SK-N-SH (cell line): ENCODE measurements around the gene RHOBTB1. TPM values are rescaled to one million over a fixed set of nuclear protein-coding genes. Genes with fewer than 3 reads are reported as not detected.

Experiments
- CTCF ChIA-PET: fragments of 300-600, 350-600 bp; formaldehyde crosslinking; extraction: SDS; loops from one replicate; lab custom pipeline; 2021; lab: Yijun Ruan, JAX
- POLR2A ChIA-PET: fragments of 350-600 bp; sonication (Branson Sonifier 250); formaldehyde crosslinking; extraction: SDS; loops from one replicate; lab custom pipeline; 2020; ENCODE audit warnings: antibody characterized with exemption, inconsistent platforms; lab: Yijun Ruan, JAX
- DNase-seq: peaks from one replicate; pipeline ENCODE4 v3.0.0; 2012
- H2AFZ ChIP-seq: fragments of 200-600 bp; sonication (generic); 2 replicates; pipeline ENCODE4 v1.8.1; 2016; ENCODE audit warnings: antibody characterized with exemption, mild to moderate bottlenecking, low read depth
- H3F3A ChIP-seq: fragments of 200-600 bp; sonication (generic); replicated peaks from 2 replicates; pipeline ENCODE3; 2016; ENCODE audit warnings: antibody characterized with exemption, mild to moderate bottlenecking; ENCODE audit not compliant: insufficient read depth
- H3K27ac ChIP-seq, 2 experiments: fragments of 200-500 bp in 1 of 2; fragments of 200-600 bp in 1 of 2; sonication (Bioruptor generic) in 1 of 2; sonication (generic), shearing (Covaris generic) in 1 of 2; 2 replicates each; pipeline versions ENCODE4 v1.5.1 to v1.6.1; 2014 to 2016; ENCODE audit warnings: low read depth in 2 of 2, inconsistent platforms in 1 of 2, low read length in 1 of 2, mild to moderate bottlenecking in 1 of 2, mixed read lengths in 1 of 2
- H3K27me3 ChIP-seq: fragments of 200-600 bp; sonication (generic), shearing (Covaris generic); 2 replicates; pipeline ENCODE4 v1.6.1; 2016; ENCODE audit warnings: mixed run types; ENCODE audit not compliant: insufficient read depth
- H3K36me3 ChIP-seq, 2 experiments: fragments of 200-500 bp in 1 of 2; fragments of 200-600 bp in 1 of 2; sonication (Bioruptor generic) in 1 of 2; sonication (generic) in 1 of 2; replicated peaks in 1 of 2; 2 replicates each; pipeline versions ENCODE3 to v1.5.1; 2014 to 2016; ENCODE audit warnings: low read length in 1 of 2, mild to moderate bottlenecking in 1 of 2; ENCODE audit not compliant: insufficient read depth in 2 of 2, control insufficient read depth in 1 of 2
- H3K4me1 ChIP-seq, 2 experiments: fragments of 200-500 bp in 1 of 2; fragments of 200-600 bp in 1 of 2; sonication (Bioruptor generic) in 1 of 2; sonication (generic), shearing (Covaris generic) in 1 of 2; 2 replicates each; pipeline versions ENCODE4 v1.5.1 to v1.6.1; 2014 to 2016; ENCODE audit warnings: low read depth in 1 of 2, low read length in 1 of 2, mixed run types in 1 of 2; ENCODE audit not compliant: insufficient read depth in 2 of 2, control insufficient read depth in 1 of 2
- H3K4me2 ChIP-seq: fragments of 200-600 bp; sonication (generic), shearing (Covaris generic); 2 replicates; pipeline ENCODE4 v1.6.1; 2017; ENCODE audit warnings: mixed run types
- H3K4me3 ChIP-seq, 2 experiments: fragments of 200-500 bp in 1 of 2; fragments of 200-600 bp in 1 of 2; sonication (Bioruptor generic) in 1 of 2; sonication (generic), shearing (Covaris generic) in 1 of 2; 2 replicates each; pipeline versions ENCODE4 v1.5.1 to v1.8.1; 2014 to 2016; ENCODE audit warnings: low read depth in 2 of 2, inconsistent platforms in 1 of 2, low read length in 1 of 2, mild to moderate bottlenecking in 1 of 2, mixed read lengths in 1 of 2, moderate library complexity in 1 of 2
- H3K79me2 ChIP-seq: fragments of 200-600 bp; sonication (generic); 2 replicates; pipeline ENCODE4 v1.8.1; 2017; ENCODE audit warnings: mild to moderate bottlenecking; ENCODE audit not compliant: insufficient read depth
- H3K9ac ChIP-seq: fragments of 200-600 bp; sonication (generic); 2 replicates; pipeline ENCODE4 v1.6.1; 2017; ENCODE audit warnings: mixed run types
- H3K9me2 ChIP-seq: fragments of 200-600 bp; sonication (generic); 2 replicates; pipeline ENCODE4 v1.6.1; 2017; ENCODE audit warnings: mixed run types
- H3K9me3 ChIP-seq: fragments of 200-600 bp; sonication (generic); 2 replicates; pipeline ENCODE4 v1.6.1; 2017; ENCODE audit warnings: mixed run types, mild to moderate bottlenecking, moderate library complexity
- H4K20me1 ChIP-seq: fragments of 200-600 bp; sonication (generic); 2 replicates; pipeline ENCODE4 v1.6.1; 2017; ENCODE audit warnings: mild to moderate bottlenecking, mixed run types; ENCODE audit not compliant: insufficient read depth
- CHD2 ChIP-seq: fragments of 150-350 bp; IDR thresholded peaks from 2 replicates; pipeline ENCODE4 v1.6.1; 2018; ENCODE audit warnings: low read length; ENCODE audit not compliant: partially characterized antibody
- CTCF ChIP-seq: fragments of 200-600 bp; sonication (generic); IDR thresholded peaks from 2 replicates; pipeline ENCODE4 v1.6.1; 2017; ENCODE audit warnings: antibody characterized with exemption, mild to moderate bottlenecking, moderate library complexity
- ELF1 ChIP-seq: IDR thresholded peaks from 2 replicates; pipeline ENCODE4 v1.4.0; 2012
- EZH2phosphoT487 ChIP-seq: fragments of 200-600 bp; sonication (generic); IDR thresholded peaks from 2 replicates; pipeline ENCODE4 v1.6.1; 2017; ENCODE audit warnings: low read depth, mixed run types, mild to moderate bottlenecking, antibody characterized with exemption, moderate library complexity, borderline replicate concordance
- FOSL2 ChIP-seq: IDR thresholded peaks from 2 replicates; pipeline ENCODE4 v1.4.0; 2012; ENCODE audit warnings: low read depth, mild to moderate bottlenecking, moderate library complexity, borderline replicate concordance
- FOXM1 ChIP-seq: IDR thresholded peaks from 2 replicates; pipeline ENCODE4 v1.4.0; 2012; ENCODE audit warnings: low read depth, mild to moderate bottlenecking
- GATA2 ChIP-seq: sonication (generic); formaldehyde crosslinking; IDR thresholded peaks from 2 replicates; pipeline ENCODE4 v1.5.0; 2020; ENCODE audit warnings: mild to moderate bottlenecking, missing genetic modification reagents
- IRF3 ChIP-seq: fragments of 150-350 bp; IDR thresholded peaks from 2 replicates; pipeline ENCODE4 v1.6.1; 2016; ENCODE audit warnings: mild to moderate bottlenecking, low read depth, low read length
- MAX ChIP-seq: IDR thresholded peaks from 2 replicates; pipeline ENCODE4 v1.4.0; 2012; ENCODE audit warnings: low read depth
- MEF2A ChIP-seq: IDR thresholded peaks from 2 replicates; pipeline ENCODE4 v1.4.0; 2012; ENCODE audit warnings: low read depth, borderline replicate concordance
- RXRA ChIP-seq: IDR thresholded peaks from 2 replicates; pipeline ENCODE4 v1.4.0; 2012; ENCODE audit warnings: low read depth, mild to moderate bottlenecking, borderline replicate concordance
- SIN3A ChIP-seq: IDR thresholded peaks from 2 replicates; pipeline ENCODE4 v1.6.1; 2012; ENCODE audit warnings: low read depth, mild to moderate bottlenecking, low read length, moderate library complexity, borderline replicate concordance
- SMC3 ChIP-seq: IDR thresholded peaks from 2 replicates; pipeline ENCODE4 v1.6.1; 2012; ENCODE audit warnings: low read depth, low read length, improper control_type of control experiment
- ZBTB33 ChIP-seq: IDR thresholded peaks from 2 replicates; pipeline ENCODE4 v1.4.0; 2012; ENCODE audit warnings: low read depth, borderline replicate concordance
- WGBS: methylation state at CpG from one replicate; pipeline ENCODE4 v1.1.6; 2017; ENCODE audit warnings: low lambda C conversion rate; 5-methylcytosine and 5-hydroxymethylcytosine counted together
- polyA plus RNA-seq, 3 experiments: library from polyadenylated mRNA; depleted of rRNA; stranded (reverse); fragments of >200 nt; gene quantifications; 2 replicates each; pipeline ENCODE4 v1.2.3, GENCODE V29; 2012

The RHOBTB1 gene
- polyA plus RNA-seq, 1 of the 3 experiments (the other 2 are of a cell fraction): 10.5 TPM

GRCh38 chr10:60979667-60980104, 35.7 kb upstream of the RHOBTB1 start:
- Histone ChIP-seq H3K4me3 (no peak overlapping the region), H3K4me2 (no peak overlapping the region), H3K9me2 (no peaks in the 10 kb centered on the region), H3K79me2 (no peaks in the 10 kb centered on the region), H4K20me1 (no peaks in the 10 kb centered on the region), H3K27me3 (no peaks in the 10 kb centered on the region), H3K4me1 (peaks cover 0 to 8% of the 10 kb centered on the region in 2 experiments; a peak in 1 of 4 replicates), H2AFZ (no peak overlapping the region), H3F3A (peaks cover 11% of the 10 kb centered on the region), H3K27ac (no peak overlapping the region), H3K9ac (no peak overlapping the region), H3K36me3 (no peaks in the 10 kb centered on the region), H3K9me3 (no peaks in the 10 kb centered on the region)
- no peak for DNase-seq
- TF ChIP-seq MAX: no peak
- TF ChIP-seq FOXM1: no peak
- TF ChIP-seq IRF3: no peak
- TF ChIP-seq MEF2A: no peak
- TF ChIP-seq SIN3A: no peak
- TF ChIP-seq SMC3: no peak
- no peak for TF ChIP-seq ELF1
- TF ChIP-seq ZBTB33: no peak
- TF ChIP-seq RXRA: no peak
- TF ChIP-seq FOSL2: no peak
- TF ChIP-seq CTCF: no peak
- TF ChIP-seq GATA2: no peak
- no peak for TF ChIP-seq EZH2phosphoT487
- TF ChIP-seq CHD2: no peak
- CTCF ChIA-PET: interaction anchor here (1.0 kb wide), 1 partner anchor 20 kb away, joined by 3 read pairs; no protein-coding TSS in a partner anchor
- POLR2A ChIA-PET: no interaction called here
- 92% methylated on average over 3 of the region's 3 CpGs for WGBS
